GM21526 (cell line): ENCODE results near the gene FAM228B.
A peak's percentile ranks its signal among the peaks of the same experiment; 100 is the strongest.
"Not testable (repeated sequence)": the region's sequence is repeated elsewhere in the genome, so short reads cannot be mapped to it uniquely, and the experiment has no call there.

ENCODE experiments used
- ATAC-seq: cut with Tn5 transposase; IDR thresholded peaks from one replicate; pipeline ENCODE4 v1.9.1; 2021; ENCODE audit warnings: moderate library complexity; ENCODE audit not compliant: unreplicated experiment, low FRiP score

The FAM228B gene

DNA sequence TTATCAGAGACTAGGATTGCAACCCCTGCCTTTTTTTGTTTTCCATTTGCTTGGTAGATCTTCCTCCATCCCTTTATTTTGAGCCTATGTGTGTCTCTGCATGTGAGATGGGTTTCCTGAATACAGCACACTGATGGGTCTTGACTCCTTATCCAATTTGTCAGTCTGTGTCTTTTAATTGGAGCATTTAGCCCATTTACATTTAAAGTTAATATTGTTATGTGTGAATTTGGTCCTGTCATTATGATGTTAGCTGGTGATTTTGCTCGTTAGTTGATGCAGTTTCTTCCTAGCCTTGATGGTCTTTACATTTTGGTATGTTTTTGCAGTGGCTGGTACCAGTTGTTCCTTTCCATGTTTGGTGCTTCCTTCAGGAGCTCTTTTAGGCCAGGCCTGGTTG is 73.9 kb downstream of the FAM228B start:
- ATAC-seq = not testable (repeated sequence)

DNA sequence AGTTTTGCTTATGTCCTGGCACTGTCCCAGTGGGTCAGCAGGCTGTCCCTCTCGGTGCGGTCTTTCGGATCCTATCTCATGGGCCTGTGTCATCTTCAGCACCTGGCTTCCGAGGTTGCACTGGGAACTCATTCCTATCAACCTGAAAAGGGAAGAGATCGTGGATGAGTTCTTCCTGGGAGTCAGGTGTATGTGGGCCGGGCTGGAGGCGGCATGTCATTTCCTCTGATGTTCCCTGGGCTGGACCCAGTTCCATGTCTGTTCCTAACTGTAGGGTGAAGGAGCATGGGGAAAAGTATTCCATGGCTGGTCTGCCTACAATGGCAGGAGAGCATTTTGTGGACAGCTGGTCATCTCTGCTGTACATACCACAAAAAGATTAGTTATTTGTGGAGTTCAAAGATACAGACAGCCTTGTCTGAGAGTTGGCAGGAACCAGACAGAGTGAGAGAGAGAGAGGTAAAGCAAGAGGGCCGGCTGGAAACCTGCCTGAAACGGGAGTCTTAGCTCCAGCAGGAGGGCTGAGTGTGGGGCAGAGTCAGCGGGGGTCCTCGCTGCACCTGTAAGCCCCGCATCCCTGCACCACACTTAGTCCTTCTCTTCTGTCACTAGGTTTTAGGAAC is 76.8 kb downstream of the FAM228B start:
- ATAC-seq = no peak

DNA sequence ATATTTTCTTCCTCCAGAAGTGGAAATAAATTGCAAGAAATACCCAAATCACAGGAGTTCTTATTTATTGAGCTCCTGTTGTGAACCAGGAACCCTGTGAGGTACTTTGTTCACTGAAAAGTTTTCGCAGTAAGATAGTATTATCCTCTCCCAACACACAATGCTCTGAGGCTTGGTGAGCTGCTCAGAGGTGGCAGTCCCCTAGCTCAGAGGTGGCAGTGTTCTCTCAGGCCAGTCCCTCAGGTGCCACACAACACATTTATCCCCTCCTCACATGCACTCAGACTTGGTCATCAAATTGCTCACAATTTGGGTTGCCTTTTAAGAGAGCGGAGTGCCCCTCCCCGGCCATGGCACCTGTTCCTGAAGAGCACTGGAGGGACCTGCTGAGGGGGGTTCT is 77.5 kb downstream of the FAM228B start:
- no peak for ATAC-seq

DNA sequence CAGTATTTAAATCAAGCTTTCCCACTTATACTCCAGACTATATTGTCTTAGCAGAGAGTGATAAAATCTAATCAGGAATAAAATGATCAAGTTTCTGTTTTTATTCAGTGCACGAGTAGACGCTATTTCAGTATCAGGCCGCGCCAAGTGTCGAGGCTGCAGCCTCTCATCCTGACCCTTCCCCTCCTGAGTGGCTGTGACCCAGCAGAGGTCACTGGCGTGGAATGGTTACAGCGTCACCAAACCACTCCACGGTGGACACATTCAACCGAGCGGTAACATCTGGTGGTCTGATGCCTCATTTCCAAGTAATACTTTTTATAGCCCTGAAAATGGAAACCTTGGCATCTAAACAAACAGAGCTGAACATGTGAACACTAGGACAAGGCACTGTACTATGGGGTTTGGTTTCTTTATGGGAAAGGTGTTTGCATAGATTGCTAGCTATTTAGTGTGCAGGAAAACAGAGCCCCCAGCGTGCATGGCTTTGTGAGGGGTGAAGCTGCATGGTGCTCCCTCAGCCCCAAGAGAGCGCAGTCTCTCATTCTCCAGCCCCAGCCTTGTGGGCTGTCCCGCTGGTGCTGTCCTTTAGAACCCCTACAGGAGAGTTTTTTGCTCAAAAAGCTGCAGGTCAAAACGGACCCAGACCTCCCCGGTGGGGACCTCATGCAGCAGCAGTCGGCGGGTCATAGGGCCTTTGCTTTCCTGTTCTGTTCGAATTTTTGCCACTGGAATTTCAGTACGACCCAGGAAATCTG is 79.9 kb downstream of the FAM228B start:
- no peak for ATAC-seq

DNA sequence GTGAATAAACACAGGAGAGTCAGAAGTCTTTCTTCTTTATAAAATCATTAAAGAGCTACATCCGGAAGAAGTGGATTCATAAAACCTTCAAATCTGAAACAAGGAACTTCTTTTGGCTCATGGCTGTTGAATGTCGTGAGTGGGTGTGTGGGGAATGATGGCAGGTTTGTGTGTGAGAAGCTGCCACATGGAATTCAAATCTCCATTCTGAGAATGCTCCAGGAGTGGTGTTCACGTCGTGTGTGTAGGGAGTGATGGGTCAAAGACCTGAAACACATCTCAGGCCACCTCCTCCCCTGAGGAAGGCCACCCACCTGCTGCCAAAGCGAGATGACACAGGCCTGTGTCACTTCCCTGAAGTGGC is 80.5 kb downstream of the FAM228B start:
- no peak for ATAC-seq

DNA sequence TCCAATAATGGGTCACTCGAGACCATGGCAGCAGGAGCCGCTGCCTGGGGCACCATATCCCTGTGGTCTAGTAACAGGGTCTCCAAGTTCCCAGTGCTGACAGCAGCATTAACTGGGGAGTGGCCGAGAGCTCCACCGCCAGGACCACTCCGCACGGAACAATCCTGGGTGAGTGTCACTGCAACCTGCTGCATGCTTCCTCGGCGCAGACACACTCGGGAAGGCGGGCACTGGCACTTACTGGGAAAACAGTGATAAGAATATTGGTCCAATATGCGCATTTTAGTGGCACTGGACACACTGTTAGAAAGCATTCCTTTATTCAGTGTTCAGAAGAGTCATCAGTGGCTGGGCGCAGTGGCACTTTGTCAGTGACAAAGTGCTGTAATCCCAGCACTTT is 81.2 kb downstream of the FAM228B start:
- no peak for ATAC-seq

DNA sequence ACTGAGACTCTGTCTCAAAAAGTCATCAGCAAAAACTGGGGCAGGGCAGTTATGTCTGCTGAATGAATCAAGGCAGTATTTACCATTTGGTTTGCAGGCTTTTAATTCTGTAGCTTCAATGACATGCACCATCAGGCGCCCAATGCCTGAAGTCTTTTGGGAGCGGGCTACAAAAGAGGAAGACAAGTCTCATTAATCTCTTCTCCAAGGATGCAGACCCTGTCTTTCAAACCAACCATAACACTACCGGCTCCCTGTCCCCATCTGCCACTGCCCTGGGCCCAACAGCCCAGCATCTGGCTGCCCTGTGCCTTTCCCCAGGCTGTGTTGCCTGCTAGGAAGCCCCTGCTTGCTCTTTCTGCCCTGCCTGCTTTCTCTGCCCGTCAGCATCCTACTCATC is 81.9 kb downstream of the FAM228B start:
- no peak for ATAC-seq

DNA sequence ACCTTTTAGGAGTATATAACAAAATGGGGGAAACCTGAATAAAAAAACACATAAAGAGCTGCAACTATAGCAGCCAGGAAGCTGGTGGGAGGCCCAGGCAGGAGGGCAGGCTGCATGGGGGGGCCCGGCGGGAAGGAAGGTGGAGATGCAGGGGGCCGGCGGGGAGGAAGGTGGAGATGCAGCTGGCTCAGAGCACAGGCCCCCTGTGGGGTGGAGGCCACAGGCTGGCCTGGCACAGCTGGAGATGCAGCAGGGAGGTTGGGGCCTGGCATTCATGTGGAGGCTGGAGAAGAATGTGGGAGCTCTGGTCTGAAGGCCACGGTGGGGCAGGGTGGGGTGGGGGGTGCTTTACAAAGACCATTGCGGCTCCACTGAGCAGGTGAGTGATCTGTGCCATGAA is 83.0 kb downstream of the FAM228B start:
- ATAC-seq = no peak

DNA sequence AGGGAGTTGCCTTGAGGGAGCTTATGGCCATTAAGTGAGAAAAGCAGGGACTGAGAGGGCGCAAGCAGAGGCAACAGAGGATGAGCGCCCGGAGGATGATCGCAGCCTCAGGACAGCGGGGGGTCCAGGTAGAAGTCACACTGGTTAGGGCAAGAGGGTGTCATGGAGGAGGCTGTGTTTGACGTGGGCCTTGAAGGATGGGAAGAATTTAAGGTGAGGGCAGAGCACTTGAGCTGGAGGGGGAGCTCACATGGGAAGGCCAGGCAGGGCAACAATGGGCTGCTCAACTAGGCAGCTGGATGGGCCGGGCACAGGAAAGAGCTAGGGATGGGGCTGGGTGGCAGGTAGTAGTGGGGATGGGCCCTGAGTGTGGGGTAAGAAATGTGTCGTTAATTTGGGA is 83.4 kb downstream of the FAM228B start:
- no peak for ATAC-seq

DNA sequence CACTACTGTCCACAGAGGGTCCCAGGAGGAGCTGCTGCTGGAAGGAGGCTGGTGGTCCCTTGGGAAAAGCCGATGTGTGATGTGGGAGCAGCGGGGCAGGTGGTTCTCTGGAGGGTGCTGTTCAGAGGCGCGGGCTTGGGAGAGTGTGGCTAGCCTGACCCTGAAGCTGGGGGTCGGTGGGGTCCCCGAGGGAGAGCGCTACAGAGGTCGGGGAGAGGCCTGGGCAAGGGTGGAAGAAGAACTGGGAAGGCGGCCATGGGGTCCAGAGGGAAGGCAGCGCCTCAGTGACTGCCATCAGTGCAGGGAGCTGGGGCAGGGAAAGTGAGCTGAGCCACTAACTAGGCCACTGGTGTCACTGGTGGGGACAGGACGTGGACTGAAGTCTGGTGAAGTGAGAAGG is 84.1 kb downstream of the FAM228B start:
- ATAC-seq = no peak

DNA sequence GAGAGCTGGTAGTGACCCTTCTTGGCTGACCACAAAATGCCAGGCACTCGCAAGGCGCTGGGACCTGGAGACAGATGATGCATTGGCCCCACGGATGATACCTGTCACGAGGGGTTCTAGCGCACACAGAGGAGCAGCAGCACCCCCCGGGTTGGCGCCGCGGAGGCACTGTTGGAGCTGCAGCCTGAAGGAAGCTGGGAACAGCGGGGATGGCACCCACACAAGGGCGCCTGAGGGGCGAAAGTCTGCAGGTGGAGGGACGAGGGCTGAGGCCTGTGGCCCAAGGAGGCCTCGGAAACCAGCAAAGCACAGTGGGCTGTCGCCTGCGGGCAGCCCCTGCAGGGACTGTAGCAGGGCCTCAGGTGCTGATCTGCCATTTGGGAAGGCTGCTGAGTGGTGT is 85.2 kb downstream of the FAM228B start:
- ATAC-seq = no peak

DNA sequence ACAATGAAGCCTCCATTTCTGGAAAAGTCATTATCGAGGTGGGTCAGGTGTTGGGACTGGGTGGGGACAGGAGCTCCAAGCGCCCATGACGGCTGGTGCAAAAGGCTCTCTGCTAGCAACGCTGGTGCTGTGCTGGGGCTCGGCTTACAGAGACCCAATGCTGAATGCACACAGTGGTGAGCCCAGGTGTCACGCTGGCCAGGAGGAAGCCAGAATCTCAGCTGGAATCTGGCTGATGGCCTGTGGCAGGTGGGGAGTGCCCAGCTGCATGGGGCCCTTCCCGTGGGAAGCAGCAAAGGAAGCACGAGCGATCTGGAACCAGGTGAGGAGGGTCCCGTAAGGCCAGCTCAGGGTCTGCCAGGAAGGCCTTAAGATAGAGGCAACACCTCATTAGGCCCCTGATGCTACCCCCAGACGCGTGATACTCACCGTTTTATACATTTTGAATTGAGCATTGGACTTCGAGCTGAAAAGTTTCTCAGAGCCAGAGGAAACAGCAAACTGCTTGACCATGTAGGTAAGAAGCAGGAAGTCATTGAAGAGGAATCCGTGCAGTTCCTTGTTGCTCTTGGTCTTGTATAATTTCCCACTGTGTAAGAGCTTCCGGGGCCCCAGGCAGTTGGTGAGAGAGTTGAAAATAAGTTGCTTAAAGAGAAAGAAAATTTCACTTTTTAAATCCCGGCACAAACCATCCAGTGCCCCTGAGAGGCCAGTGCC is 86.3 kb downstream of the FAM228B start:
- ATAC-seq = no peak

DNA sequence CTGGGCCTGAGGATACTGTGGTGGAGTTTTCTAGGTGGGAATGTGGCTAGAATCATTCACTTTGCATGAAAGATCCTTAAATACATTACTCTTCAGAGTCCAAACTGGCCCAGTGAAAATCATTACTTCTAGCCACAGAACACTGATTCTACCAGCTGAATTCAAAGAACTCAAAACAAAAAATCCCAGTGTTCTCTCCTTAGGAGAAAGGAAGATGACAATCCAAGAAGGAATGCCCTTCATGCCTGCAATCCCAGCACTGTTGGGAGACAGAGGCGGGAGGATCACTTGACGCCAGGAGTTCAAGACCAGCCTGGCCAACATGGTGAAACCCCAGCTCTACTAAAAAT is 86.8 kb downstream of the FAM228B start:
- no peak for ATAC-seq

DNA sequence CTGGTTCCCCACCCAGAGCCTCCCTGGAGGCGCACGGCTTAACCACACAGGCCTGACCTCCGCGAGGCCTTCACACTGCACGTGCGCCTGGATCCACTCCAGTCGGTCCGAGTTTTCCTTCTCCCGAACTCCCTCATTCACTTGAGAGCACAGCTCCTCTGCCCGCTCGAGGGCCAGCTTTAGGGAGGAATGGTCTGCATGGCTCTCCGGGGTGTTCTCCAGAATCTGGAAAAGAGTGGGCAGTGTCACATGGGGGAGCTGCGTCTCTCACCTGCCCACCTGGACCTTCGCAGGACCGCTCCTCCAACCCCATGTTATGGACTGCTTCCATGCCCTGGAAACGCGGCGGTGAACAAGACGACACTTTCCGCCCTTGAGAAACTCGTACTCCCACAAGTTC is 87.5 kb downstream of the FAM228B start:
- no peak for ATAC-seq

DNA sequence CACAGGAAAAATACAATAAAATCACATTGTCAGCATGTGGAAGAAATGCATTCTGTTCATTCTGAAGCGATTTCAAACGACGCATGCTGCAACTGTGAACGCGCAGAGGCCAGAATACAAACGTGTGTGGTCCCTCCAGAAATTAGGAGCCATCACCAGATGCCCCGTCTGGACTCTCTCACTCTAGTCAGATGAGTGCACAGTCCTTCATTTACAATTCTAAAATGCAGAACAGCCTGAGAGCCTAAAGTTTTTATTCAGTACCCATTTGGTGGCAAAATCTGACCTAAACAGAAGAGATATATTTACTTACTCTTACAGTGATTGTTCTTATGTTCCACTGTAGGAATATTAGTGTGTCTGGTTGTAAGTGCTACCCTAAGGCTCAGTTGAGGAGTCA is 88.1 kb downstream of the FAM228B start:
- ATAC-seq = no peak

DNA sequence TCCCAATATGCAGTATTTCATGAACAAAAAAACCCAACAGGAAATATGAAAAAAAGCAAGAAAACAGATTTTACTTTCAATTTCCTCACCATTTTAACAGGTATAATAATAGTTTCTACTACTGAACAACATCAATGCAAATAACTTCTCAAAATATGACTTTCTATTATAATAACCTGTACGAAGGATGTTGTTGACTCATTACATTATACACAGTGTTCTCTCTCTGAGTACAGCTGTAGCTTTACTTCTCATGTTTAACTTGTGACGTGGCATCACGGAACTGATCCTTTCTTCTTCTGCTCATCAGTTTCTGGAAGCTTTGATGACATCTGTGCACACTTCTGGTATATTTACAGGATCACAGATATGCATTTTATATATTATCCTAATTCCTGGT is 91.6 kb downstream of the FAM228B start:
- ATAC-seq = peak; percentile 93
